Chondrocyte (in vitro differentiated cells): ENCODE data around the gene AFAP1L2. TPM values are rescaled to one million over a fixed set of nuclear protein-coding genes. Genes with fewer than 3 reads are reported as not detected.
A peak's percentile ranks its signal among the peaks of the same experiment; 100 is the strongest.

ENCODE experiments used
- DNase-seq: peaks from one replicate; pipeline ENCODE4 v3.0.0; 2021; ENCODE audit warnings: mixed read lengths, low spot score
- H3K27ac Mint-ChIP-seq: one replicate; pipeline ENCODE4 v1.8.0; 2021; ENCODE audit warnings: mild to moderate bottlenecking, moderate library complexity, mixed read lengths; ENCODE audit not compliant: unreplicated experiment
- H3K27me3 Mint-ChIP-seq: 2 replicates; pipeline ENCODE4 v1.8.0; 2021; ENCODE audit warnings: low read depth, mixed read lengths
- H3K36me3 Mint-ChIP-seq: 2 replicates; pipeline ENCODE4 v1.8.0; 2021; ENCODE audit warnings: low read depth, mixed read lengths
- H3K4me1 Mint-ChIP-seq: 2 replicates; pipeline ENCODE4 v1.8.0; 2021; ENCODE audit warnings: low read depth, mild to moderate bottlenecking, mixed read lengths
- H3K4me3 Mint-ChIP-seq: one replicate; pipeline ENCODE4 v1.8.0; 2021; ENCODE audit warnings: mild to moderate bottlenecking, moderate library complexity, mixed read lengths; ENCODE audit not compliant: unreplicated experiment
- H3K9me3 Mint-ChIP-seq: 2 replicates; pipeline ENCODE4 v1.8.0; 2021; ENCODE audit warnings: low read depth, mixed read lengths
- total RNA-seq: library from RNA; stranded (reverse); gene quantifications from 3 replicates; pipeline ENCODE4 v1.2.1, GENCODE V29; 2021
- TF ChIP-seq, protein P1 (sequence below): fragments of 200-600 bp; sonication (generic); IDR thresholded peaks from 2 replicates; pipeline ENCODE4 v1.5.0; 2021; ENCODE audit warnings: antibody characterized with exemption, mild to moderate bottlenecking, moderate library complexity

AFAP1L2 gene
- total RNA-seq, 1 donor from 2014 or later = 2.9 TPM

DNA sequence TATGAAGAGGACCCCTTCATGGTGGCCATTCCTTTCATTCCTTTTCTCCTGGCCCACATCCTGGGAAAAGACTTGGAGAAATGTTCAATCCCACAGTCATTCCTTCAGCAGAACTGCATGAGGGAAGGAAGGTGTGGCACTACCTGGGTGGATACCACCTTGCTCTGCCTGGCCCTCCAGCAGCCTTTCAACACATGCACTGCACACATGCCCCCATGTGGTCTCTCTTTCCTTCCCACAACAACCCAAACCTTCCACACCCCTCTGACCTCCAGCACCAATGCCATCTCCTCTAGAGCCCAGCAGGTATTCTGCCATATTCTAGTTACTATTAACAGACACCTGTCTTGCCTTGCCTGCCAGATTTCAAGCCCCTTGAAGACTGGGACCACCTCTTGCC lies 40.5 kb upstream of the AFAP1L2 start:
- Mint-ChIP-seq H3K4me1 (no peaks in the 10 kb centered on the region), H3K27ac (no peak overlapping the region), H3K36me3 (peaks cover 9% of the 10 kb centered on the region), H3K9me3 (no peaks in the 10 kb centered on the region), H3K27me3 (no peaks in the 10 kb centered on the region), H3K4me3 (no peak overlapping the region)
- TF ChIP-seq, protein P1, sequence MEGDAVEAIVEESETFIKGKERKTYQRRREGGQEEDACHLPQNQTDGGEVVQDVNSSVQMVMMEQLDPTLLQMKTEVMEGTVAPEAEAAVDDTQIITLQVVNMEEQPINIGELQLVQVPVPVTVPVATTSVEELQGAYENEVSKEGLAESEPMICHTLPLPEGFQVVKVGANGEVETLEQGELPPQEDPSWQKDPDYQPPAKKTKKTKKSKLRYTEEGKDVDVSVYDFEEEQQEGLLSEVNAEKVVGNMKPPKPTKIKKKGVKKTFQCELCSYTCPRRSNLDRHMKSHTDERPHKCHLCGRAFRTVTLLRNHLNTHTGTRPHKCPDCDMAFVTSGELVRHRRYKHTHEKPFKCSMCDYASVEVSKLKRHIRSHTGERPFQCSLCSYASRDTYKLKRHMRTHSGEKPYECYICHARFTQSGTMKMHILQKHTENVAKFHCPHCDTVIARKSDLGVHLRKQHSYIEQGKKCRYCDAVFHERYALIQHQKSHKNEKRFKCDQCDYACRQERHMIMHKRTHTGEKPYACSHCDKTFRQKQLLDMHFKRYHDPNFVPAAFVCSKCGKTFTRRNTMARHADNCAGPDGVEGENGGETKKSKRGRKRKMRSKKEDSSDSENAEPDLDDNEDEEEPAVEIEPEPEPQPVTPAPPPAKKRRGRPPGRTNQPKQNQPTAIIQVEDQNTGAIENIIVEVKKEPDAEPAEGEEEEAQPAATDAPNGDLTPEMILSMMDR = no peak
- DNase-seq = no peak

DNA sequence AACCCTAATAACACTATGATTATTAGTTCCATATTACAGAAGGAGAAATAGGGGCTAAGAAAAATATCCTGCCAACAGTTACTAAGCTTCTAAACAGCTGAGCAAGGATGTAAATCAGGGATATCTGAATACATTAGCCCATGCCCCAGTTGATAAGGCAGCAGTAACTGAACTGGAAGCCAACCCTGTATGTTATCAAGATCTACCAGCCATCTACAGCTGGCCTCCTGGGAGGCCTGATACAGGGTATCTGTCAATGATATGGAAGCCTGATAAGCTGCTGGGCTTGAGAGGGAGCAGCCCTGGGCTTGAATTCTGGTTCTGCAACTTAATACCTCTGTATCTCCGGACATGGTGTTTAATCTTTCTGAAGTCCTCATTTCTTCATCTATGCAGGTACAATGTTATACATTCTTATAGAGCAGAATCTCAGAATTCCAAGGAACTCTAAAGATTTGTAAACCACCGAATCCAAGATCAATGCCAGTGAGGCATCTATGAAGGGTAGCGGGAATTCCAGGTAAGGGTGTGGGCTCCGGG lies 37.9 kb upstream of the AFAP1L2 start:
- TF ChIP-seq, protein P1 = no peak
- no peak for DNase-seq
- H3K36me3 Mint-ChIP-seq = peaks cover 19% of the 10 kb centered on the region
- H3K27me3 Mint-ChIP-seq = no peaks in the 10 kb centered on the region
- H3K9me3 Mint-ChIP-seq = no peaks in the 10 kb centered on the region
- no peak overlapping the region for H3K4me3 Mint-ChIP-seq
- H3K4me1 Mint-ChIP-seq = no peaks in the 10 kb centered on the region
- no peak overlapping the region for H3K27ac Mint-ChIP-seq

DNA sequence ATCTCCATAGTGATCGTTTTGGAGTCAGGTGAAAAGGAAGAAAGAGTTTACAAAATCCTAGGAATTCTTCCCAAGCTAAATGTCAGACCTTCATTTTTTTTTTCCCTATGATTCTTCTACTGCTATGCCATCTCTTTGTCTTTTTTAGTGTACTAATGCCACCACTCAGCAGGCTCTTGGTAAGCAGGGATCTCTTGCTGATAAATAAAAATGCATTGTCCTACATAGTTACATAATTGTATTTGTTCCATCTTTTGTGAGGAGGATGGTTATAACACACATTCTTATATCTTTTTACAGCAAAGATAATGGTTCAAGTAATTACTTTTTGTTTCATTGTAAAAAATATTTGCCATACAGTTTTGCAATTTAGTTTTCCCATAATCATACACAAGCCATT lies 36.8 kb upstream of the AFAP1L2 start:
- TF ChIP-seq, protein P1 = no peak
- Mint-ChIP-seq H3K4me1 (no peaks in the 10 kb centered on the region), H3K27ac (no peak overlapping the region), H3K27me3 (no peaks in the 10 kb centered on the region), H3K4me3 (no peak overlapping the region), H3K36me3 (peaks cover 19% of the 10 kb centered on the region), H3K9me3 (no peaks in the 10 kb centered on the region)
- no peak for DNase-seq

DNA sequence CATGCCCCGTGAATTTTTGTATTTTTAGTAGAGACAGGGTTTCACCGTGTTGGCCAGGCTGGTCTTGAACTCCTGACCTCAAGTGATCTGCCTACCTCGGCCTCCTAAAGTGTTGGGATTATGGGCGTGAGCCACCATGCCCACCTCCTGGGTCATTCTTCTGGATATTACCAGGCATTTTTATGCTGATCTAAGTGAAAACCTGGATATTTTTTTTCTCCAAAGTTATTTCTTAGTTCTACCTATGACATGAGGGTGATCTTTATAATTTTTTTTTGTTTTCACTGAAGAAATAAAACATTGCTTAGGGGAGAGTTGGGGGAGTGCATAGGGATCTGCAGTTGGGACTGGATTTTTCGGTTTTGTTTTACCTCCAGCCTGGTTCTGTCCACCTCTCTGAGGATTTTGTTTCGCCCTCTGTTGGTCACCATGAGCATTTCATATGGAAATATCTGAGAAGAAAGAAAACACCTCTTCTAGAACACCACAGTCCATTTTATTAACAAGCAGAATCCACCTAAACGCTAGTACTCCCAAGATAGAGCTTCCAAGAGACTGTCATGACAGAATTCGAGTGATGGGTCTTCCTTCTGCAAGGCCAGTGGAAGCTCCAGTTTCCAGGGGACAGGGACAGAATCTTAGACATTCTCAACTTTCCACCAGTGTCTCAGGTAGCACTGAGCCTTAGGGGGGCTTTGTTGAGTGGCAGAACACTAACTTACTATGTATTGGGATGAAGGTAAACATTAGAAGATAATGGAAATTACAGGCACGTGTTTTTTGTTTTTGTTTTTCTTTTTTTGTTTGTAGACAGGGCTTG lies 33.4 kb upstream of the AFAP1L2 start:
- Mint-ChIP-seq H3K36me3 (peaks cover 19% of the 10 kb centered on the region), H3K27ac (no peak overlapping the region), H3K4me3 (no peak overlapping the region), H3K9me3 (no peaks in the 10 kb centered on the region), H3K4me1 (no peaks in the 10 kb centered on the region), H3K27me3 (no peaks in the 10 kb centered on the region)
- no peak for DNase-seq
- TF ChIP-seq, protein P1 = peak; percentile 82

- DNase-seq = no peak
- no peaks in the 10 kb centered on the region for H3K4me1 Mint-ChIP-seq
- no peak overlapping the region for H3K4me3 Mint-ChIP-seq
- TF ChIP-seq, protein P1 = no peak
- no peaks in the 10 kb centered on the region for H3K27me3 Mint-ChIP-seq
- H3K36me3 Mint-ChIP-seq = peaks cover 18% of the 10 kb centered on the region
- H3K9me3 Mint-ChIP-seq = no peaks in the 10 kb centered on the region
- H3K27ac Mint-ChIP-seq = no peak overlapping the region
Observed at GRCh38 chr10:114436941-114437340, 32.6 kb upstream of the AFAP1L2 start.
